Colonic mucosa (tissue), 4 donors: Measurements from ENCODE around the gene SERPINH1. TPM values are rescaled to one million over a fixed set of nuclear protein-coding genes. Genes with fewer than 3 reads are reported as not detected.

Source experiments
- DNase-seq: peaks from one replicate; pipeline ENCODE4 v3.0.0-alpha.2; 2020
- H3K27ac ChIP-seq: fragments of 200-600 bp; one replicate; pipeline ENCODE4 v1.8.0; 2021
- H3K27me3 ChIP-seq: fragments of 200-600 bp; one replicate; pipeline ENCODE4 v1.8.0; 2021
- H3K36me3 ChIP-seq: fragments of 200-600 bp; one replicate; pipeline ENCODE4 v1.8.0; 2021
- H3K4me1 ChIP-seq: fragments of 200-600 bp; one replicate; pipeline ENCODE4 v1.8.0; 2021; ENCODE audit warnings: mild to moderate bottlenecking
- H3K4me3 ChIP-seq: fragments of 200-600 bp; one replicate; pipeline ENCODE4 v1.8.0; 2021
- H3K9ac ChIP-seq, 2 donors: one replicate each; pipeline ENCODE4 v1.7.0; 2013; ENCODE audit warnings: control low read depth in 2 of 2, low read depth in 2 of 2, low read length in 2 of 2
- H3K9me3 ChIP-seq: fragments of 200-600 bp; one replicate; pipeline ENCODE4 v1.8.0; 2021
- CTCF ChIP-seq: fragments of 200-600 bp; IDR thresholded peaks from one replicate; pipeline ENCODE4 v1.8.0; 2022; ENCODE audit warnings: antibody characterized with exemption, mild to moderate bottlenecking
- intact Hi-C: fragments of 100-400 bp; cut with DNase I; formaldehyde crosslinking; loops from one replicate; pipeline ENCODE4 v1.14.1; 2022
- total RNA-seq, 2 donors: library from RNA; stranded (reverse); fragmentation: NEBNext Ultra II Directional in 1 of 2; extraction: Animal tissue kit (Norgen Biotek cat#: 25700) in 1 of 2; gene quantifications; one replicate each; pipeline ENCODE4 v1.2.1, GENCODE V29; 2021
- donor health status: healthy.
- donor health status: DM: no; HTN: no; CAD: no.
- donor health status: DM: no; HTN: no; CAD: no.

SERPINH1 gene
- total RNA-seq, 2 donors from 2014 or later: 66.3 to 136 TPM

DNA sequence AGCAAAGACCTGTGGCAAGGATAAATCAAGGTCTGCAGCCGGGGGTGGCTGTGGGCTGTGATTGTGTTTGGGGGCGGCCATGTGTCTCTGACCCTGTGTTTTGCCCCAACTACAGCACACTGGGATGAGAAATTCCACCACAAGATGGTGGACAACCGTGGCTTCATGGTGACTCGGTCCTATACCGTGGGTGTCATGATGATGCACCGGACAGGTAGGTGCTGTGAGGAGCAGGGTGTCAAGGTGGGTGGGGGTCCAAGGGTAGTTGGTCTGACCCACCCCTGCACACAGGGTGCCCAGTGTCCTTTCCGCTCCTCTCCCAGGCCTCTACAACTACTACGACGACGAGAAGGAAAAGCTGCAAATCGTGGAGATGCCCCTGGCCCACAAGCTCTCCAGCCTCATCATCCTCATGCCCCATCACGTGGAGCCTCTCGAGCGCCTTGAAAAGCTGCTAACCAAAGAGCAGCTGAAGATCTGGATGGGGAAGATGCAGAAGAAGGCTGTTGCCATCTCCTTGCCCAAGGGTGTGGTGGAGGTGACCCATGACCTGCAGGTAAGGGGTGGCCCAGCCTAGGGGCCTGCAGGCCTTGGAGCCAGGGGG, 6.7 kb downstream of the SERPINH1 start:
- H3K27ac ChIP-seq: no peak overlapping the region
- peaks cover 5% of the 10 kb centered on the region for H3K4me1 ChIP-seq
- H3K9me3 ChIP-seq: no peaks in the 10 kb centered on the region
- no peak for TF ChIP-seq CTCF
- H3K27me3 ChIP-seq: no peaks in the 10 kb centered on the region
- no peak overlapping the region for H3K4me3 ChIP-seq
- intact Hi-C loops: no loop called here
- no peaks in the 10 kb centered on the region for H3K36me3 ChIP-seq
- no peak overlapping the region for H3K9ac ChIP-seq
- no peak for DNase-seq

DNA sequence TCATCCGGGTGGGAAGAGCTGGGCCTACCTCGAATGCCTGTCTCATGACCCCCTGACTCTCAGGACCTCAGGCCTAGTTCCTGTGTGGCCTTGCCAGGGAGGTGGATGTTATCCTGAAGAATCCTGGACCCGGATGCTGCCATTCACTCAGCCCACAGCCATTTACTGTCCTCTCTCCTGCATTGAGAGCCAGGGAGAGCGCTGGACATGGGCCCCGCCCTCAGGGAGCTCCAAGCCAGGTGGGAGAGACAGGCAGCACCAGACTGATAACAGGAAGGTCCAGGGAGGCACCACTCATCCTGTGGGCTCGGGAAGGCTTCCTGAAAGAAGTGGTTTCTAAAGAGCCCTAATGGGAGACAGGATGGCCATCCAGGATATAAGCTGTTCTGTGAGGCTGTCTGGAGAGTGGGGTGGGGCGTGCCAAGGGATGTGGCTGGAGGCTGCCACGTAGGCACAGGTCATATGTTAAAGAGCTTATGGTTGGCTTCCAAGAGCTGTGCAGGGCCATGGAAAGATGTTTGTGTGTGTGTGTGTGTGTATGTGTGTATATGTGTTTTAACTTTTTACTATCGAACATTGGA, 8.6 kb downstream of the SERPINH1 start:
- no peak for DNase-seq
- H3K4me1 ChIP-seq: no peaks in the 10 kb centered on the region
- TF ChIP-seq CTCF: no peak
- intact Hi-C loops: no loop called here
- H3K9me3 ChIP-seq: no peaks in the 10 kb centered on the region
- H3K27ac ChIP-seq: no peak overlapping the region
- H3K9ac ChIP-seq: no peak overlapping the region
- H3K27me3 ChIP-seq: no peaks in the 10 kb centered on the region
- H3K36me3 ChIP-seq: no peaks in the 10 kb centered on the region
- no peak overlapping the region for H3K4me3 ChIP-seq

- intact Hi-C loops: no loop called here
- no peaks in the 10 kb centered on the region for H3K36me3 ChIP-seq
- no peaks in the 10 kb centered on the region for H3K9me3 ChIP-seq
- H3K27ac ChIP-seq: no peak overlapping the region
- no peak overlapping the region for H3K4me3 ChIP-seq
- DNase-seq: no peak
- TF ChIP-seq CTCF: no peak
- no peaks in the 10 kb centered on the region for H3K27me3 ChIP-seq
- H3K9ac ChIP-seq: no peak overlapping the region
- H3K4me1 ChIP-seq: no peaks in the 10 kb centered on the region
These were observed 9.6 kb downstream of the SERPINH1 start for GRCh38 chr11:75571625-75572024.

- TF ChIP-seq CTCF: no peak
- Histone ChIP-seq H3K27me3 (no peaks in the 10 kb centered on the region), H3K27ac (no peak overlapping the region), H3K9me3 (no peaks in the 10 kb centered on the region), H3K4me3 (no peak overlapping the region), H3K4me1 (peaks cover 3% of the 10 kb centered on the region), H3K9ac (no peak overlapping the region), H3K36me3 (no peaks in the 10 kb centered on the region)
- DNase-seq: no peak
- intact Hi-C loops: no loop called here
These were observed 10.7 kb downstream of the SERPINH1 start for GRCh38 chr11:75572744-75573143.

DNA sequence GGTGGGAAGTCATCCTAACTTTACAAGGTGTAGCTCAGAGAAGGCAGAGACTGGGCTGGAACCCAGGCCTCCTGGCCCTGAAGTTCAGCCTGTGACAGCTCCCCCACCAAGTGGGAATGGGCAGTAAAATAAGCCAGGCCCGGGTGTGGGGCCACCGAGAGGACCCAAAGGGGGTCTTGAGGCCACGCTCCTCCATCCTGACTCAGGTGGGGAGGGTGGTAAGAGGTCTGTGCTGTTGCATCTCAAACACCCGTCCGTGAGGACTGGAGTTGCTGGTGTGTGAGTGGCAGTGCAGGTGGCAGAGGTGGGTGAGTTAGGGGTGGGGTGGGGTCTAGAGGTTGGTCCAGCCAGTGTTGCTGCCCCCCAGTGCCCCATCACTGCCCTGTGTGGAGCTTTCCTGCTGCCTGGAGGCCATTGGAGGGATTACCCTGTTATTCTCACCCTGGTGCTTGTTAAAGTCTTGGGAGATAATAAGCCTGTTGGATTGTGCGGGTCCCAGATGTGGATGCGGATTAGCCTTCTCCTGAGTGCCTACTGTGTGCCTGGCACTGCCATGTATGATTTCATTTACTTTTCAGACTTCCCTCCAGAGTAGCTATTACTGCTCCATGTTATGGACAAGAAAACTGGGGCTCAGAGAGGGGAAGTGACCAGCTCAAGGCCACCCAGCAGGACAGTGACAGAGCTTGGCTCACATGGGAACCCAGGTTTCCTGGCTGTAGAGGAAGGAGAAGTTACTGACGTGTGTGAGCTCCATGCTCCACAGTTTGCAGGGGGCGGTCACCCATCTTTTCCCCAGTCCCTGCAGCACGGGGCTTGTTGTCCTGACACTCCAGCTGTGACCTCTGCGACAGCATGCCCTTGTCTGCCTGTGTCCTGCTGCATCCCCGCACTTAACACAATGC, 12.9 kb downstream of the SERPINH1 start:
- intact Hi-C loops: no loop called here
- Histone ChIP-seq H3K27me3 (no peaks in the 10 kb centered on the region), H3K9me3 (no peaks in the 10 kb centered on the region), H3K27ac (no peak overlapping the region), H3K4me1 (peaks cover 3% of the 10 kb centered on the region), H3K9ac (no peak overlapping the region), H3K4me3 (no peak overlapping the region), H3K36me3 (no peaks in the 10 kb centered on the region)
- no peak for TF ChIP-seq CTCF
- DNase-seq: no peak
